Central memory CD8-positive, alpha-beta T cell (primary cell): ENCODE measurements around the gene PAK4.
A peak's percentile ranks its signal among the peaks of the same experiment; 100 is the strongest.

Source experiments
- ATAC-seq: fragments of 150-1000 bp; cut with Tn5 transposase; replicated peaks from 2 replicates; pipeline ENCODE4 v1.10.0; 2022; ENCODE audit warnings: mild to moderate bottlenecking, moderate FRiP score, moderate number of reproducible peaks; ENCODE audit not compliant: poor library complexity, severe bottlenecking; ENCODE audit errors: extremely low read depth
- DNase-seq, 2 donors: peaks; one replicate each; pipeline ENCODE4 v3.0.0; 2021; ENCODE audit warnings: low spot score in 2 of 2
- H3K27ac Mint-ChIP-seq: one replicate; pipeline ENCODE4 v1.8.0; 2022; ENCODE audit warnings: low read depth, mild to moderate bottlenecking, moderate library complexity, mixed read lengths
- H3K27me3 Mint-ChIP-seq: one replicate; pipeline ENCODE4 v1.8.0; 2022; ENCODE audit warnings: mixed read lengths
- H3K36me3 Mint-ChIP-seq: one replicate; pipeline ENCODE4 v1.8.0; 2022; ENCODE audit warnings: mild to moderate bottlenecking, moderate library complexity, mixed read lengths; ENCODE audit not compliant: insufficient read depth
- H3K4me1 Mint-ChIP-seq: one replicate; pipeline ENCODE4 v1.8.0; 2022; ENCODE audit warnings: mixed read lengths
- H3K4me3 Mint-ChIP-seq: one replicate; pipeline ENCODE4 v1.8.0; 2022; ENCODE audit warnings: mild to moderate bottlenecking, moderate library complexity, mixed read lengths
- H3K9me3 Mint-ChIP-seq: one replicate; pipeline ENCODE4 v1.8.0; 2022; ENCODE audit warnings: mixed read lengths

The PAK4 gene

DNA sequence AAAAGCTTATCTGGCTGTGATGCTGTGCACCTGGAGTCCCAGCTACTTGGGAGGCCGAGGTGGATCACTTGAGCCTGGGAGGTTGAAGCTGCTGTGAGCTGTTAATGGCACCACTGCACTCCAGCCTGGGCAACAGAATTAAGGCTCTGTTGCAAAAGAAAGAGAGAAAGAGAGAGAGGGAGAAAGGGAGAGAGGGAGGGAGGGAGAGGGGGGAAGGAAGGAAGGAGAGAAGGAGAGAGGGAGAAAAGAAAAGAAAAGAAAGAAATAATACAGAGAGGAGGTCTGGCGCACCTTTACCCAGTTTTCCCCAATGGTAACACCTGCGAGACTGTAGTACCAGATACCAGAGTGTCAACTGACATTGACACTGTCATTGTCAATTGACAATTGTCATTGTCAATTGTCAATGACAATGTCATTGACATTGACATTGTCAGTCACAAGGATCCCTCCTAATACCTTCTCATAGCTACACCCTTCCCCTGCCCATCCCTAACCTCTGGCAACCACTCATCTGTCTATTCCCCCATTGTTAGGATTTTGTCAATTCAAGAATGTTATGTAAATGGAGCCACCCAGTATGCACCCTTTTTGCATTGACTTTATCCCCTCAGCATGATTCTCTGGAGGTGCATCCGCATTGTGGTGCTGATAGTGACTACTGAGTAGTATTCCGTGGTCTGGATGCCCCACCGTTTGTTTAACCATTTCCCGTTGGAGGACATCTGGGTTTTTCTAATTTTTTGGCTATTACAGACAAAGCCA, 21.3 kb downstream of the PAK4 start:
- Mint-ChIP-seq H3K27me3 (no peaks in the 10 kb centered on the region), H3K9me3 (no peaks in the 10 kb centered on the region), H3K4me3 (no peak overlapping the region), H3K27ac (no peak overlapping the region), H3K36me3 (peaks cover 5% of the 10 kb centered on the region), H3K4me1 (peaks cover 47% of the 10 kb centered on the region)
- ATAC-seq (no peak), DNase-seq (no peak)

DNA sequence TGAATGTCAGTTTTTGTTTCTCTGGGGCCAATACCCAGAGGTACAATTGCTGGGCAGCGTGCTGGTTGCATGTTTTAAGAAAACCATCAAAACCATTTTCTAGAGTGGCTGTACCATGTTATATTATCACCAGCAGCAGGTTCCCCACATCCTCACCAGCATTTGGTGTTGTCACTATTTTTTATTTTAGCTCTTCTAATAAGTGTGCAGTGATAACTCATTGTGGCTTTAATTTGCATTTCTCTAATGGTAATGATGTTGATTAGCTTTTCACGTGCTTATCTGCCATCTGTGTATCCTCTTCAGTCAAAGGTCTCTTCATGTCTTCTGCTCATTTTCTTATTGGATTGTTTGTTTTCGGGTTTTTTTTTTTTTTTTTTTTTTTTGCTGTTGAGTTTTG, 21.9 kb downstream of the PAK4 start:
- H3K36me3 Mint-ChIP-seq: peaks cover 4% of the 10 kb centered on the region
- no peaks in the 10 kb centered on the region for H3K9me3 Mint-ChIP-seq
- H3K27me3 Mint-ChIP-seq: no peaks in the 10 kb centered on the region
- H3K4me3 Mint-ChIP-seq: no peak overlapping the region
- H3K4me1 Mint-ChIP-seq: peaks cover 43% of the 10 kb centered on the region
- no peak overlapping the region for H3K27ac Mint-ChIP-seq
- ATAC-seq: no peak
- no peak for DNase-seq

GRCh38 chr19:39148939-39149529, 23.4 kb downstream of the PAK4 start:
- ATAC-seq: no peak
- no peaks in the 10 kb centered on the region for H3K9me3 Mint-ChIP-seq
- H3K4me3 Mint-ChIP-seq: no peak overlapping the region
- H3K27ac Mint-ChIP-seq: no peak overlapping the region
- no peak for DNase-seq
- no peaks in the 10 kb centered on the region for H3K27me3 Mint-ChIP-seq
- H3K4me1 Mint-ChIP-seq: peaks cover 36% of the 10 kb centered on the region
- H3K36me3 Mint-ChIP-seq: peaks cover 4% of the 10 kb centered on the region

GRCh38 chr19:39150235-39150634, 24.6 kb downstream of the PAK4 start:
- Mint-ChIP-seq H3K27me3 (no peaks in the 10 kb centered on the region), H3K36me3 (peaks cover 4% of the 10 kb centered on the region), H3K4me1 (peaks cover 32% of the 10 kb centered on the region), H3K4me3 (no peak overlapping the region), H3K9me3 (no peaks in the 10 kb centered on the region), H3K27ac (no peak overlapping the region)
- DNase-seq (no peak), ATAC-seq (no peak)

DNA sequence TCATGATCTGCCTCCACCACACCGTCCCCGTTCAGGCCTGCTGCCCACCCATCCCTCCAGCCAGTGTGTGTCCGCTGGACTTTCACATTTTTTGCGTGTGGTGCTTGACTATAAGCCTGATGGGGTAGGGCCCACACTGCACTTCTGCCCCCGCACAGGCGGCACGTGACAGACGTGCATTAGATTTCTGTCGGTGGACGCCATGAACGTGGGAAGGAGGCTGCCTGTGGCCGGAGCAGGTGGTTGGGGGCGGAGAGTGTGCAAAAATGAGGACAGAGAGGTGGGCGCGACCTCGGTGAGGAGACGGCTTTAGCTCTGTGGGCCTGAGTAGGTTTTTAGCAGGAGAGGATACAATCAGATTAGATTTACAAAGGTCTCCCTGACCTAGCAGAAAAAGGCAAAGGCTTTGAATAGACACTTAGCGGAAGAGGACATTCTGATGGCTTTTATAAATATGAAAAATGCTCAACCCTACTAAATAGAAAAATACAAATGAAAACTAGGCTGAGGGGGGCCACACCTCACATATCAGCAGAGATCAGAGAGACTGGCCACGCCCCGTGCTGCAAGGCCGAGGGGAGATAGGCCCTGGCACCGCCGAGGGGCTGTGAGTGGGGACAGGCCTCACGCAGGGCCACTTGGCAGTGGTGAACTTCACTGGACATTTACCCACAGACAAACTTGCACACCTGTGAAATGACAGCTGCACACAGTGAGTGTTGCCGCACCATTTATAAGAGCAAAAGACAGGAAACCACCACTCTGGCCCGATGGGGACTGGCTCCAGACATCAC, 25.4 kb downstream of the PAK4 start:
- Mint-ChIP-seq H3K4me1 (peaks cover 33% of the 10 kb centered on the region), H3K36me3 (peaks cover 4% of the 10 kb centered on the region), H3K9me3 (no peaks in the 10 kb centered on the region), H3K27ac (no peak overlapping the region), H3K4me3 (no peak overlapping the region), H3K27me3 (no peaks in the 10 kb centered on the region)
- ATAC-seq: no peak
- DNase-seq: no peak

DNA sequence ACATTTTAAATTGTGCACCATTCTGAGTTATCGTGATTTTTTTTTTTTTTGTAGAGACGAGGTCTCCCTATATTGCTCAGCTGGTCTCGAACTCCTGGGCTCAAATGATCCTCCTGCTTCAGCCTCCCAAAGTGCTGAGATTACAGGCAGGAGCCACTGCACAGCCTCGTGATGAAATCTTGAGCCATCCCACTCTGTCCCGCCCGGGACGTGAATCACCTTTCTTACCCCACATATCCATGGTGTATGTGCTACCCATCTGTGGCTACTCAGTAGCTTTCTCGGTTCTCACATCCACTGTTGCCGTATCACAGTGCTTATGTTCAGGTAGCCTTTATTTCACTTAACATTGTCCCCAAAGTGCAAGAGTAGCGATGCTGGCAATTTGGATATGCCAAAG, 26.5 kb downstream of the PAK4 start:
- DNase-seq: no peak
- peaks cover 30% of the 10 kb centered on the region for H3K4me1 Mint-ChIP-seq
- no peak overlapping the region for H3K27ac Mint-ChIP-seq
- H3K4me3 Mint-ChIP-seq: no peak overlapping the region
- H3K9me3 Mint-ChIP-seq: no peaks in the 10 kb centered on the region
- peaks cover 4% of the 10 kb centered on the region for H3K36me3 Mint-ChIP-seq
- no peak for ATAC-seq
- H3K27me3 Mint-ChIP-seq: no peaks in the 10 kb centered on the region

DNA sequence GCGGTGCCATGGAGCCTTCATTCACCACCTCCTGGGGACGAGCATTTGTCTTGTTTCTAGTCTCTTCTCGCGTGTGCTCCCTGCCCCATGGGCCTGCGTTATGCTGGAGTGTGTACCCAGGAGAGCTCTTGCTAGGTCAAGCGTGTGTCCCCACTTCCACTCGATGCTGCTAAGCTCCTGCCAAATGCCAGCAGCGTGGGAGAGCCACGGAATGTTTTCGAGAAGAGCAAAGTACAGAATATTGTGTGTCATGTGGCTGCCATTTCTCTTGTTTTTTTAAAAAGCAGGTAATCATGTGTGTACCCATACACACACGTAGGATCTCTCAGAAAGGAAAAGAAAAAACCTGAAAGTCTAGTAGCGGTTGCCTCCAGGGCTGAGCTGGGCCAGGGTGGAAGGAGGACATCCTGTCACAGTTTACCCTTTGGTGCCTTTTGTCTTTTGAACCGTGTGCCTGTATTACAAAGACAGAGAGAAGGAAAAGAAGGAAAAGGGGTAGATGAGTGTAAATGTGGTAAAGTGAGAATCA, 28.6 kb downstream of the PAK4 start:
- Mint-ChIP-seq H3K27ac (peak overlapping the region; percentile 36), H3K27me3 (no peaks in the 10 kb centered on the region), H3K4me1 (peaks cover 45% of the 10 kb centered on the region), H3K4me3 (no peak overlapping the region), H3K36me3 (peaks cover 4% of the 10 kb centered on the region), H3K9me3 (no peaks in the 10 kb centered on the region)
- no peak for ATAC-seq
- DNase-seq: no peak

DNA sequence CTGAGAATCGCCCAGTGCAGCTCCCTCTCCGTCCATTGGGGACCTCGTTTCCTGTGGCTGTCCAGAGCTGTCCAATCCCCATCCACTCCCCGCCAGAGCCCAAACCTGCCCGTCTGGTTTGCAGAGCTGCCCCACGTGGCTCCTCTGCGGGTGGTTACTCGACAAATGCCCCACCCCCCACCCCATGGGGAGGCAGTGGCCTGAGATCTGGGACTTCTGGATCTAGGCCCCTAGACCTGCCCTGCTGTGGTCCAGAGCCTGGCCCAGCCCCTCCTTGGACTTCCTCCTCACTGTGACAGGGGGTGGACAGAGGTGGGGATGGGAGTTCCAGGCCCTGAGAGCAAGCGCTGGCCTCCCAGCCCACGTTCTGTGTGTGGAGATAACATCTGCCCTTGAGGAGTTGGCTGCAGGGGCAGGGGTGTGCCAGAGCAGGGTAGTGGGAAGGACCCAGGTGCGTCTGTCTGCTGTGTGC, 29.1 kb downstream of the PAK4 start:
- Mint-ChIP-seq H3K9me3 (no peaks in the 10 kb centered on the region), H3K27me3 (no peaks in the 10 kb centered on the region), H3K4me1 (peaks cover 49% of the 10 kb centered on the region), H3K4me3 (no peak overlapping the region), H3K36me3 (peaks cover 4% of the 10 kb centered on the region), H3K27ac (peak overlapping the region; percentile 36)
- ATAC-seq: no peak
- no peak for DNase-seq

DNA sequence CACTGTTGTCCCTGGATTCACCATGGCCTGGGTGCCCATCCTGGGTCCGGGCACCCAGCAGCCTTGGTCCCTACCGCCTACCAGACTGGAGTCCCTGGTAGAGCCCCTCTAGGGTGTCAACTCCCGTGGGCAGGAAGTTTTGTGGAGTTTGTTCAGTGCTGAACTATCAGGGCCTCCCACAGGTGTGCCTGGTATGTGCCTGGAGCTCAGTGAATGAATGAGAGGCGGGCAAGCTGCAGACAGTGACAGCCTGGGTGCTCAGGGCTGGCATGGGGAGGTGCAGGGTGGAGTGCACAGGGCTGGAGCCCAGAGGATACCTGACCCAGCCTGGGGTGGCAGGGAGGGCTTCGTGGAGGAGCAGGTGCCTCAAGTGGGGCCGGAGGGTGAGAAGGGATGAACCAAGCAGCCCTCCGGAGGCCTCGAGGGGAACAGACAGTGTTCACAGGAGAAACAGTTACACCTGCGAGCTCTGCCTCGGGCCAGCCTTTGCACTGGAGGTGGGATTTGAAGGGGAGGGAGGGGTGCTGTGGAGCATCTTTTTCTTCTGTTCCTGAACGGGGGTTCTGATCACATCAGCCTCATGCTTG, 29.6 kb downstream of the PAK4 start:
- no peak for DNase-seq
- Mint-ChIP-seq H3K4me1 (peaks cover 50% of the 10 kb centered on the region), H3K4me3 (no peak overlapping the region), H3K27ac (no peak overlapping the region), H3K9me3 (no peaks in the 10 kb centered on the region), H3K27me3 (no peaks in the 10 kb centered on the region), H3K36me3 (peaks cover 4% of the 10 kb centered on the region)
- no peak for ATAC-seq

GRCh38 chr19:39155741-39156140, 30.2 kb downstream of the PAK4 start:
- Mint-ChIP-seq H3K36me3 (peaks cover 3% of the 10 kb centered on the region), H3K27ac (no peak overlapping the region), H3K4me3 (no peak overlapping the region), H3K9me3 (no peaks in the 10 kb centered on the region), H3K27me3 (no peaks in the 10 kb centered on the region), H3K4me1 (peaks cover 54% of the 10 kb centered on the region)
- no peak for DNase-seq
- no peak for ATAC-seq

DNA sequence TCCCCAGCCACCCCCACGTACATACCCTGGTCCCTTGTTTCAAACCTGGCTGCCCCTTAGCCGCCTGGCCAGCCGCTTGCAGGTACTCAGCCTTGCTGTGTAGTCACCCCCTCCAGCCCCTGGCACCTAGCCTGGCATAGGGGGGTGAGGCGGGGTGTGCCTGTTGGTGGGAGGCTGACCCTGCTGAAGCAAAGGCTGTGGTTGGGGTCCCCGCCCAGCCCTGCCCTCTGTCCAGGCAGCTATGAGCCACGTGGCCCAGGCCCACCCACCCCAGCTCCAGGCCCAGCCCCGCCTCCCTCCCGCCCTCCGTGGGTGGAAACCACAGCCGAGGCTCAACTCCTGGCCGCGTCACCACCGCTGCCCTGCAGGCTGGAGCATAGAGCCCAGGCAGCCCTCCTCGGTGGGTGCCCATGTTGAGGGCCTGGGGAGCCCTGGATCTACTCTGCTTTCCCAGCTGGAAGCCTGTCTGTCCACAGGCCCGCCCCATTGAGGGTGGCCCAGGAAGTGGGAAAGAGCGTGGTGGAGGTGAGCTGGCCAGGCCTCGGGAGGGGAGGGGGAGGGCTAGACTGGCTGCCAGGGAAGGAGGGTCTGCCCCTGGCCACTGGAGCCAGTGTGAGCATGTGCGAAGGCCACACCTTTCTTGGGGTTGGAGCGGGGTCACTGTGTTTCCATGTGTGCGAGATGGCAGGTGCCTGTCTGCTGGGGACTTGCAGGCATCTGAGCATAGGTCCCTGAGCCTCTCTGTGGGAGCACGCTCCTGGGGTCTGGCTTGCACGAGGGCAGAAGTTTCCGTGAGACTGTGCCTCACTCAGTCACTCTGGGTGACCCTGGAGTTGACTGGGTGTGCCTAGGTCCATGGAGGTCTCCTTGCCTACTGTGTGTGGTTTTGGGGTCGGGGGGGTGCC, 31.0 kb downstream of the PAK4 start:
- Mint-ChIP-seq H3K4me3 (no peak overlapping the region), H3K27ac (no peak overlapping the region), H3K36me3 (no peaks in the 10 kb centered on the region), H3K4me1 (peaks cover 49% of the 10 kb centered on the region), H3K9me3 (no peaks in the 10 kb centered on the region), H3K27me3 (no peaks in the 10 kb centered on the region)
- ATAC-seq (no peak), DNase-seq (no peak)
